HL-60 (cell line): ENCODE data around the gene SFMBT1.

Source experiments
- SPI1 ChIP-seq: IDR thresholded peaks from 2 replicates; pipeline ENCODE4 v1.6.1; 2012; ENCODE audit warnings: low read depth, mild to moderate bottlenecking, borderline replicate concordance
- TF ChIP-seq, protein P1 (sequence below): IDR thresholded peaks from 2 replicates; pipeline ENCODE4 v1.6.1; 2012; ENCODE audit warnings: low read depth; ENCODE audit not compliant: insufficient replicate concordance

DNA sequence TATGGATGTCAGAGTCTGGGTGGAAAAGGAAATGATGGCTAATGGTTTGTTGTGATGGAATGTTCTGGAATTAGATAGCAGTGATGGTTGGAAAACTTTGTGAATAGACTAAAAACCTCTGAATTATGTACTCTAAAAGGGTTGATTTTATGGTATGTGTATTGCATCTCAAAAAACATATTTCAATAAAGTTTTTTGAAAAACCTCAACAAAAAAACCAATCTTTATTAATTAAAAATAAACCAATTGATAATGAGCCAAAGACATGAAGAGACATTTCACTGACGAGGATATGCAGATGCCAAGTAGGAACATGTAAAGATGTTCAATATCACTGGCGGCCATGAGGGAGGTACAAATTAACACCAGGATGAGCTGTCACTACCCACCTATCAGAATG, 78.5 kb downstream of the SFMBT1 start:
- TF ChIP-seq, protein P1, sequence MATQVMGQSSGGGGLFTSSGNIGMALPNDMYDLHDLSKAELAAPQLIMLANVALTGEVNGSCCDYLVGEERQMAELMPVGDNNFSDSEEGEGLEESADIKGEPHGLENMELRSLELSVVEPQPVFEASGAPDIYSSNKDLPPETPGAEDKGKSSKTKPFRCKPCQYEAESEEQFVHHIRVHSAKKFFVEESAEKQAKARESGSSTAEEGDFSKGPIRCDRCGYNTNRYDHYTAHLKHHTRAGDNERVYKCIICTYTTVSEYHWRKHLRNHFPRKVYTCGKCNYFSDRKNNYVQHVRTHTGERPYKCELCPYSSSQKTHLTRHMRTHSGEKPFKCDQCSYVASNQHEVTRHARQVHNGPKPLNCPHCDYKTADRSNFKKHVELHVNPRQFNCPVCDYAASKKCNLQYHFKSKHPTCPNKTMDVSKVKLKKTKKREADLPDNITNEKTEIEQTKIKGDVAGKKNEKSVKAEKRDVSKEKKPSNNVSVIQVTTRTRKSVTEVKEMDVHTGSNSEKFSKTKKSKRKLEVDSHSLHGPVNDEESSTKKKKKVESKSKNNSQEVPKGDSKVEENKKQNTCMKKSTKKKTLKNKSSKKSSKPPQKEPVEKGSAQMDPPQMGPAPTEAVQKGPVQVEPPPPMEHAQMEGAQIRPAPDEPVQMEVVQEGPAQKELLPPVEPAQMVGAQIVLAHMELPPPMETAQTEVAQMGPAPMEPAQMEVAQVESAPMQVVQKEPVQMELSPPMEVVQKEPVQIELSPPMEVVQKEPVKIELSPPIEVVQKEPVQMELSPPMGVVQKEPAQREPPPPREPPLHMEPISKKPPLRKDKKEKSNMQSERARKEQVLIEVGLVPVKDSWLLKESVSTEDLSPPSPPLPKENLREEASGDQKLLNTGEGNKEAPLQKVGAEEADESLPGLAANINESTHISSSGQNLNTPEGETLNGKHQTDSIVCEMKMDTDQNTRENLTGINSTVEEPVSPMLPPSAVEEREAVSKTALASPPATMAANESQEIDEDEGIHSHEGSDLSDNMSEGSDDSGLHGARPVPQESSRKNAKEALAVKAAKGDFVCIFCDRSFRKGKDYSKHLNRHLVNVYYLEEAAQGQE, result no peak
- TF ChIP-seq SPI1, result no peak
